ENCODE measurements around the gene ALKBH3. TPM values are rescaled to one million over a fixed set of nuclear protein-coding genes. Genes with fewer than 3 reads are reported as not detected.

Gene ALKBH3
- total RNA-seq, 6 donors from 2014 or later: 23.9 to 60.8 (median 27.6) TPM

DNA sequence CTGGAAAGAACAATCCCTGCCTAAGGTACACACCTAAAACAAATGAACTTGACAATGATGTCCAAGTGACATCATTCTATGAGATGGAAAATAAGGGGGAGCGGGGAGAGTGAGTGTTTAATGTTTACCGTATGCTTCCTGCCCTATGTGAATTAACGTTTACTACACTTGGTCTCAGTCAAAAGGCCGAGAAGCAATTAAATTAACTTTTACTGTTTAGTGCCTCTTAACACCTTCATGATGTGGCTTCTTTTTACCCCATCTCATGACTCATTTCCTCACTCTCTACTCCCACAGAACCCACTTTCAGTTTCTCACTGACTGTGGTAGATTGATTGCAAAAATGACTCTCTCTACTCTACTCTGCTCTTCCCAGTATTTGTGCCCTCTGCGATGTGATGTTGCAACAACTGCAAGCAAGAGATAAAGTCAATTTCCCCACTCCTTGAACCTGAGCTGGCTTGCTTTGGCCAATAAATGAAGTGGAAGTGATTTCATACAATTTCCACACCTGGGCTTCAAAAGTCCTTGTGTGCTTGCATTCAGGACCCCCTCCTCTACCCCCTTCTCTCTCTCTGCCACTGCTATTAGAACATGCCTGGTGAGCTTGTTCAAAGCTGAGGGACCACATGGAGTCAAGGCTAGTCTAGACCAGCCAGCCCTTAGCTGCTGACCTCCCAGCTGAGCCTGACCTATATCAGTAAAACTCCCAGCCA is 11.6 kb upstream of the ALKBH3 start:
- Histone ChIP-seq H3K4me3 (no peak overlapping the region), H3K27me3 (no peaks in the 10 kb centered on the region), H3K27ac (peak overlapping the region in 1 of 4 donors; percentile 23), H3K36me3 (no peaks in the 10 kb centered on the region), H3K9me3 (no peaks in the 10 kb centered on the region), H3K4me1 (peaks cover 0 to 11% (median 5%) of the 10 kb centered on the region in 4 donors)
- DNase-seq: peak in 1 of 2 donors; percentile 46
- WGBS, 2 donors: 14 to 27% methylated on average over 5 of the region's 5 CpGs
- TF ChIP-seq POLR2AphosphoS5 (IDR thresholded peaks at IDR 0.05) (peak in 1 of 2 donors; percentile 12), EP300 (IDR thresholded peaks at IDR 0.05) (no peak), POLR2A (IDR thresholded peaks at IDR 0.05) (no peak)
- TF ChIP-seq, protein P1, sequence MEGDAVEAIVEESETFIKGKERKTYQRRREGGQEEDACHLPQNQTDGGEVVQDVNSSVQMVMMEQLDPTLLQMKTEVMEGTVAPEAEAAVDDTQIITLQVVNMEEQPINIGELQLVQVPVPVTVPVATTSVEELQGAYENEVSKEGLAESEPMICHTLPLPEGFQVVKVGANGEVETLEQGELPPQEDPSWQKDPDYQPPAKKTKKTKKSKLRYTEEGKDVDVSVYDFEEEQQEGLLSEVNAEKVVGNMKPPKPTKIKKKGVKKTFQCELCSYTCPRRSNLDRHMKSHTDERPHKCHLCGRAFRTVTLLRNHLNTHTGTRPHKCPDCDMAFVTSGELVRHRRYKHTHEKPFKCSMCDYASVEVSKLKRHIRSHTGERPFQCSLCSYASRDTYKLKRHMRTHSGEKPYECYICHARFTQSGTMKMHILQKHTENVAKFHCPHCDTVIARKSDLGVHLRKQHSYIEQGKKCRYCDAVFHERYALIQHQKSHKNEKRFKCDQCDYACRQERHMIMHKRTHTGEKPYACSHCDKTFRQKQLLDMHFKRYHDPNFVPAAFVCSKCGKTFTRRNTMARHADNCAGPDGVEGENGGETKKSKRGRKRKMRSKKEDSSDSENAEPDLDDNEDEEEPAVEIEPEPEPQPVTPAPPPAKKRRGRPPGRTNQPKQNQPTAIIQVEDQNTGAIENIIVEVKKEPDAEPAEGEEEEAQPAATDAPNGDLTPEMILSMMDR (IDR thresholded peaks at IDR 0.05): no peak
- peak; percentile 61 to 83 for ATAC-seq (ENCODE audit: low FRiP score in 2 of 2)

DNA sequence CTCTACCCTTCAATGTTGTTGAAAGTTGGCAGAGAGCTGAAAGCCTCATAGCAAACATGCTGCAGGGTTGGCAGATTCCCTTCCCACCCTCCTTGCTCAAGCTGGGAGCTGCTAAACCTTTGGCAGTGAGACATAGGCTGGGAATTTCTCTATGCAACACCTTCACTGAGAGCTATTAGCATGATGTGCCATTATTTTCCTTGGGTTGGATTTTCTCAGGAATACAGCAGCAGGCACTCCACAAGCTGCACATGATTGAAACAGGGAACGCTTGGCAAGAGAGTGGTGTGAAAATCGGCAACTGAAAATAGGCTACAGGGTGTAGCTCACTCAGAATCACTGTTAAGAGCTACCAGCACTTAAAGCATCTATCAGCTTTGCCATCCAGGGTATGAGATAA is 9.6 kb upstream of the ALKBH3 start:
- Histone ChIP-seq H3K36me3 (no peaks in the 10 kb centered on the region), H3K27ac (no peak overlapping the region), H3K4me3 (no peak overlapping the region), H3K9me3 (no peaks in the 10 kb centered on the region), H3K4me1 (peaks cover 0 to 11% (median 5%) of the 10 kb centered on the region in 4 donors), H3K27me3 (no peaks in the 10 kb centered on the region)
- 83 to 90% methylated on average over 2 of the region's 2 CpGs for WGBS, 2 donors
- no peak for DNase-seq
- ATAC-seq (ENCODE audit: low FRiP score in 2 of 2): no peak
- TF ChIP-seq POLR2A (IDR thresholded peaks at IDR 0.05): no peak
- TF ChIP-seq POLR2AphosphoS5 (IDR thresholded peaks at IDR 0.05): no peak
- TF ChIP-seq EP300 (IDR thresholded peaks at IDR 0.05): no peak
- TF ChIP-seq, protein P1 (IDR thresholded peaks at IDR 0.05): no peak

DNA sequence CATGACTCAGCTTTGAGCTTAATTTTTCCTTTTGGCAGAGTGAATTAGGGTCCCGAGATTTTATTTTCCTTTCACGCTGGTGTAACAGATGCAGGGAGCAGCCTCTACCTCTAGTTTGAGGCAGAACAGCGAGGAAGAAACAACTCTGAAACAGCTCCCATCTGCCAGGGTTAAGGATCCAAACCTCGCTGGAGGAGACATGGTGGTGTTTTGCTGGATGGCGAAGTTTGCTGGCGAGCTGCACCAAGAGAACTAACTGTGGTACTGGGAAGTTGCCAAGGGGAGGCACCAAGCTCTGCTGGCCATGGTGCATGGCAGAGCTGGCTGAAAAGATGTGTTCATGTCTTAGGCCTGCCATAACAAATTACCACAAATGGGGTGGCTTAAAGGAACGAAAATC is 7.6 kb upstream of the ALKBH3 start:
- TF ChIP-seq POLR2AphosphoS5 (IDR thresholded peaks at IDR 0.05) (no peak), EP300 (IDR thresholded peaks at IDR 0.05) (no peak), POLR2A (IDR thresholded peaks at IDR 0.05) (no peak)
- TF ChIP-seq, protein P1 (IDR thresholded peaks at IDR 0.05): no peak

DNA sequence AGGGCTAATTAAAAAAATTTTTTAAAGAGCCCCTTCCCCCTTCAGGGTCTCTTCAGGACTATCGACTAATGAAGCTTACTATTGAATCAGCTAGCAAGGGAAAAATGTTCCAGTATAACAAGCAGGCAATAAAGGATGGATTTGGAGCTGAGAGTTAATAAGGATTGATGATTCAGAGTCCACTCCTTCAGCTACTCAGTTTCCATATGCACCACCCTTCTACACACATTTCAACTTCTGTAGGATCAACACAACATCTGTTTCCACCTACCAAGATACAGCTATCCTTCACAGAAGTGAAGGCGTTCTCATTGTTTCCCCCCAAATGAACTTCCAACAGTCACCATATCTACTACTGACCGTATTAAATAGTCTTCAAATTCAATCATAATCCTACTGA is 6.6 kb upstream of the ALKBH3 start:
- 79 to 80% methylated on average over 3 of the region's 3 CpGs for WGBS, 2 donors
- H3K9me3 ChIP-seq: no peaks in the 10 kb centered on the region
- no peak overlapping the region for H3K27ac ChIP-seq
- ATAC-seq (ENCODE audit: low FRiP score in 2 of 2): no peak
- DNase-seq: no peak
- H3K36me3 ChIP-seq: no peaks in the 10 kb centered on the region
- no peak overlapping the region for H3K4me3 ChIP-seq
- H3K27me3 ChIP-seq: no peaks in the 10 kb centered on the region
- peaks cover 0 to 4% (median 2%) of the 10 kb centered on the region in 4 donors for H3K4me1 ChIP-seq
- TF ChIP-seq EP300 (IDR thresholded peaks at IDR 0.05) (no peak), POLR2A (IDR thresholded peaks at IDR 0.05) (no peak), POLR2AphosphoS5 (IDR thresholded peaks at IDR 0.05) (no peak)
- TF ChIP-seq, protein P1 (IDR thresholded peaks at IDR 0.05): no peak

More for the DNA sequence above, 7.6 kb upstream of the ALKBH3 start:
- Histone ChIP-seq H3K4me3 (no peak overlapping the region), H3K36me3 (no peaks in the 10 kb centered on the region), H3K9me3 (no peaks in the 10 kb centered on the region), H3K4me1 (peaks cover 0 to 11% (median 5%) of the 10 kb centered on the region in 4 donors), H3K27ac (no peak overlapping the region), H3K27me3 (no peaks in the 10 kb centered on the region)
- ATAC-seq (ENCODE audit: low FRiP score in 2 of 2) (no peak), DNase-seq (no peak)
- WGBS, 2 donors: 74 to 76% methylated on average over 7 of the region's 7 CpGs

GRCh38 chr11:43874738-43875137 is 5.9 kb upstream of the ALKBH3 start:
- no peaks in the 10 kb centered on the region for H3K4me1 ChIP-seq
- DNase-seq: no peak
- no peaks in the 10 kb centered on the region for H3K27me3 ChIP-seq
- no peaks in the 10 kb centered on the region for H3K9me3 ChIP-seq
- no peak overlapping the region for H3K27ac ChIP-seq
- no peak for TF ChIP-seq POLR2AphosphoS5 (IDR thresholded peaks at IDR 0.05)
- TF ChIP-seq, protein P1 (IDR thresholded peaks at IDR 0.05): no peak
- no peak for TF ChIP-seq POLR2A (IDR thresholded peaks at IDR 0.05)
- no peak for TF ChIP-seq EP300 (IDR thresholded peaks at IDR 0.05)
- no peak overlapping the region for H3K4me3 ChIP-seq
- H3K36me3 ChIP-seq: no peaks in the 10 kb centered on the region
- no peak for ATAC-seq (ENCODE audit: low FRiP score in 2 of 2)
- 0 to 19% methylated on average over 1 of the region's 1 CpG for WGBS, 2 donors

All from upper lobe of left lung (tissue), 6 donors.